NOMO-1 treated with DMSO at 0.1 percent for 48 hours (cell line): ENCODE results near the gene CCDC157.
"Not testable (repeated sequence)": the region's sequence is repeated elsewhere in the genome, so short reads cannot be mapped to it uniquely, and the experiment has no call there.

ENCODE experiments used
- DNase-seq: peaks from one replicate; lab custom pipeline; 2025; ENCODE audit not compliant: unreplicated experiment; lab: John Stamatoyannopoulos, UW

Gene CCDC157

DNA sequence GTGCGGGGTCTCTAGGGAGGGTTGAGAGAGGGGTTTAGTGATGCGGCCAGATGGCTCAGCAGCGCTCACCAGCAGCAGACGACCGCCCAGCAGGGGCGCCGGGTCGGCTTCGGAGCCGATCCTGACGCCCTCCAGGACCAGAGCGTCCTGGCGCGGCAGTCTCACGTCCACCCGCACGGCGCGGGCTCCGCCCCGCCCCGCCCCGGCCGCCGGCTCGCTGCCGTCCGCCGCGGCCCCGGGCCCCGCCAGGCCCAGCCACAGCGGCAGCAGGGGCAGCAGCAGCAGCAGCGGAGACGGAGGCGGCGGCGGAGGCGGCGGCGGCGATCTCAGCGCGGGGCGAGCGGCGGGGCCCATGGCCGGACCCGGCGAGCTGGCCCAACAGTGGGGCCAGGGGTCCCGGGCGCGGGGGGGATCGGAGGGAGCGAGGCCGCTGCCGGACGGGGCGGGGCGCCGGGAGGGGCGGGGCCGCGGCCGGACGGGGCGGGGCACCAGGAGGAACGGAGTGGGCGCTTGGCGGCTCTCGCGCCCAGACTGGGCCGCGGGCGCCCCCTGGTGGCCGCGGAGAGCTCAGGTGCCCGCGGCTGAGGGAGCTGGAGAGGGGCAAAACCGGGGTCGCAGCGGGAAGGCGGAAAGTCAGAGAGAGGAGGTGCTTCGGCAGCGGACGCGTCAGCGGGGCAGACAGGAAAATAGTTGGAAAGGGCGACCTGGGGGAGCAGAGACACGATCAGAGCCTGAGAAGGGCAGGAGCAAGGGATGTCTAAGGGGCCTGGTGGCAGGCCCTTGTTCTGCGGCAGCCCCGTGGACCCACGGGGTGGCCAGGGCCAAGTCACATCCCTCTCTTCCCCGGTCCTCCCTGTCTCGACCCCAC, 30.4 kb downstream of the CCDC157 start, which contains the start of gene RNF215:
TSS of gene RNF215 (minus strand) at position 452 of the 868 bp plus-strand sequence. CDS start at position 354, 98 bp downstream.
- peak; percentile 54 for DNase-seq

GRCh38 chr22:30390974-30391691, 34.3 kb downstream of the CCDC157 start:
- DNase-seq = peak; percentile 48

DNA sequence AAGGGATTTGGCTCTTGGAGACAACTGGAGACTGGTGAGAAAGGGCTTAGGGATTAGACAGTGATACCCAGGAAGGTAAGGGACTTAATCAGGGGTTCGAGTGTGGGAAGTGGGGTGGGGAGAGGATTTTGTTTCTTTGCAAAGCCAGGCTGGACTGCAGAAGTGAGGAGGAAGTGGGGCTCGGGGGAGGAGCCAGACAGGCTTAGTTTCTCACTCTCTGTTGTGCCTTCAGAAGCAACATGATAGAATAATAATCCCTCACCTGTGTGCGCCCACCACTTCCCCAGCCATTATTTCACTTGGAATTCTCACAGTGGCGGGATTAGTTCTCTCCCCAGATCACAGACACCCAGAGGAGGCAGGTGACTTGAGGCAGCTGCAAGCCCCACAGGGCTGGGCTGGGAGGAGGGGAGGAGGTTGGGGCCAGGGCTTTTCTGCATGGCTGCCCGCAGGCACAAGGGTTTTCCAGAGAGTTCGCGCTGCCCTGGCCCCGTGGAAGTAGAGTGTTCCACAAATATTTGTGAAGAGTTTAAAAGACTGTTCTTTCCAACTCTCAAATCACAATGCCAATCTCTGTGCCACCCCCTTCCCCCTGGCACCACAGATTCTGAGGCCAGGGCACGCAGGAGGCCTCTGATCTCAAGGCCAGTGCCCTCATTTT, 36.0 kb downstream of the CCDC157 start:
- DNase-seq = peak; percentile 17

DNA sequence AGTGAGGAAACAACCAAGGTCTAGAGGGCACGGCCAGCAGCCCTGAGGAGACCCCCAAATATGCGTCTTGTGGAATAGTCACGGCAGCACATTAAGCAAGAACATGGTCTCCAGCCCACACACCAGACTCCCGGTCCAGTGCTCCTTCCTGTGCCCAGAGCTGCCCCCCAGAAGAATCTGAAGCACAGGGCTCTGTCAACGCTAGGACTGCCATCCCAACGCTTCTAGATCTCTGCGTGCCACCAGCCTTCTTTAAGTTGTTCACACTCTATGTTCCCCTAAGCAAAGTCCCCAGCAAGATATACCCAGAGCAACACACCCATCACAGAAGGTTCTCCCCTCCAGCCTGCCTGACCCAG, 36.5 kb downstream of the CCDC157 start:
- DNase-seq = no peak

DNA sequence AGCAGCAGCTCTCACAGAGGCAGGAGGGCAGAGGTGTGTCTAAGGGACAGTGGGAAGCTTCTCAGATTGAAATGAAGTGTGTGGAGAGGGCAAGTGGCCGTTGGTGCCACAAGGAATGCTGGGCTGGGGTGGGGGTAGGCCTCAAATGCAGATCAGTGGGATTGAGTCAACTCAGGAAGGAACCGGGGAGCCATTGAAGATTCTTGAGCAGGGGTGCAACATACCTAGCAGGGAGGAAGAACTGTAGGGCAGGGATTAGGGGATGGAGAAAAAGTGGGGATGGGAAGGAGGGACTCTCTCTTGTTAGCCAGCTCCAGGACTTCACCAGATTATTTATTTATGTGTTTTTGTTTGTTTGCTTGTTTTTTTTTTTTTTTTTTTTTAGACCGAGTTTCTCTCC, 37.1 kb downstream of the CCDC157 start:
- DNase-seq = no peak

DNA sequence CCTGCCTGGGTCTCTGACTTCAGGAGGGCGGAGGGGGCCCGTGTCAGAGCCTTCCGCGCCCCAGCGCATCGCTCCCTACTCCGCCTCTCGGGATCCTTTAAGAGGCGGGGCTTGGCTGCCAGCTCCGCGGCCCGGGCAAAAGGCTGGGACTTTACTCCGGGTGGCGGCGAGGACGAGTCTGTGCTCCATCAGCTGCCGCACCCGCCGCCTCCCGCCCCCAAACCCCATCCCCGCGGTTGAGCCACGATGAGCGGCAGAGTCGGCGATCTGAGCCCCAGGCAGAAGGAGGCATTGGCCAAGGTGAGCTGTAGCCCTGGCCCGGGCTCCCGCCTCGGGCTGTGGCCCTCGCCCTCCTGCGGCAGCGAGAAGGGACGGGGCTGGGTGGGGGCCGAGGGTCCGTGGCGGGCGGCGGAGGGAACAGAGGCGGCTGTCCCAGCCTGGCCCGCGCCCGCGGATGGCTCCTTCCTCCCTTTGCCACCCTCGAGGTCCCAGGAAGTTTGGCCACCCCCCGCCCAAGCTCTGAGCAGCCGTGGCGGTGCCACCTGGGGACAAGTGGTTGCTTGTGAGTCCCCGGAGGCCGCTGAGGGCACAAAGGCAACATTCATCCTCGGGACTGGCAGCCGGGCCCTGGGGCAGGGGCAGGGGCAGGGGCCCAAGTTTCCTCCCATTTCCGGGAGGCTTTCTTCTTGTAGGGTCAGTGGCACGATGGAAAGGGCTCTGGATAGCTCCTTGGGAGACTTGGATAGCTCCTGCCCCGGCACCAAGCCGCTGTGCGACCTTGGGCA, 40.3 kb downstream of the CCDC157 start, which contains the start of gene SEC14L2:
TSS of gene SEC14L2 (plus strand) at position 148 of the 785 bp plus-strand sequence. CDS start at position 247, 99 bp downstream.
- no peak for DNase-seq

DNA sequence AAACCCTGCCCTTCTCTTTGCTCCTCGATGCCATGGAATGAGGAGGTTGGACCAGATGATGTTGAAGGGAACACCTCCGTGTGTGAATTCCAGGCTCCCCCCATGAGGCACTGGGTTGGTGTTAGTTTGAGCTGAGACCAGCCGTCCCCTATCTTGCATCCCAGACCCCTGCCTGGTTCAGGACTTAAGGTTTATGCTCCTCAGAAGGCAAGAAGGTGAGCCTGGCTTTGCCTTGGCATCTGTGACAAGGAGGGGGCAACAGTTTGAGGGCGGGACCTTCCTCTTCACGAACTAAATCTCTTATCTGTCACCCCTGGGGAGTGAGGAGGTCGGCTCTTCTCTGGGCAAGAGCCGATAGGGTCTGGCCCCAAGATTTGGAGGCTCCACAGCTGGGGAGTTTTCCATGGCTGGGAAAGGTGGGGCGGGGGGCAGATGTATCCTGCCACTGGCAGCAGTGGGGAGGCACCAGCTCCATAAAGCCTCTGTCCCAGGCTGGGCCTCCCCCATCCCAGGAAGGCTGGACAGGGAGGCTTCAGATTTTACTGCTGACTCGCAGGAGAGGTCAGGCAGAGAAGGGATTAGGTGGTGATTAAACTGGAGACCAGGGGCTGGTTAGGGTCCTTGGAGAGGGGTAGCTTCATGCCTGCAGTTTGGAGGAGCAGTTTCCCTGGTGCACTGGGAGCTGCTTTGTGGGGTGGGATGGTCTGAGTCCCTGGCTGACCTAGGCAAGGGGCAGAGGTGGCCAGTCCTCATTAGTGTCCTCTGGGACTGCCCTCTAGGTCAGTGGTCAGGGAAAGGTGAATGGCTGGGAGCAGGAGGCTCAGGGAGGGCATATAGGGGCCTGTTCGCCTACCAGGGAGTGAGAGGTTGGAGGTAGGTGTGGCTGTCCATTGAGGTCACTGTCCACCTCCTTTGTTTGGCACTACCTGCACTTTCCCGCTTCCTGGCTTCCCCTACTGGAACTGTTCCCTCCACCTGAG, 41.1 kb downstream of the CCDC157 start:
- DNase-seq = no peak

DNA sequence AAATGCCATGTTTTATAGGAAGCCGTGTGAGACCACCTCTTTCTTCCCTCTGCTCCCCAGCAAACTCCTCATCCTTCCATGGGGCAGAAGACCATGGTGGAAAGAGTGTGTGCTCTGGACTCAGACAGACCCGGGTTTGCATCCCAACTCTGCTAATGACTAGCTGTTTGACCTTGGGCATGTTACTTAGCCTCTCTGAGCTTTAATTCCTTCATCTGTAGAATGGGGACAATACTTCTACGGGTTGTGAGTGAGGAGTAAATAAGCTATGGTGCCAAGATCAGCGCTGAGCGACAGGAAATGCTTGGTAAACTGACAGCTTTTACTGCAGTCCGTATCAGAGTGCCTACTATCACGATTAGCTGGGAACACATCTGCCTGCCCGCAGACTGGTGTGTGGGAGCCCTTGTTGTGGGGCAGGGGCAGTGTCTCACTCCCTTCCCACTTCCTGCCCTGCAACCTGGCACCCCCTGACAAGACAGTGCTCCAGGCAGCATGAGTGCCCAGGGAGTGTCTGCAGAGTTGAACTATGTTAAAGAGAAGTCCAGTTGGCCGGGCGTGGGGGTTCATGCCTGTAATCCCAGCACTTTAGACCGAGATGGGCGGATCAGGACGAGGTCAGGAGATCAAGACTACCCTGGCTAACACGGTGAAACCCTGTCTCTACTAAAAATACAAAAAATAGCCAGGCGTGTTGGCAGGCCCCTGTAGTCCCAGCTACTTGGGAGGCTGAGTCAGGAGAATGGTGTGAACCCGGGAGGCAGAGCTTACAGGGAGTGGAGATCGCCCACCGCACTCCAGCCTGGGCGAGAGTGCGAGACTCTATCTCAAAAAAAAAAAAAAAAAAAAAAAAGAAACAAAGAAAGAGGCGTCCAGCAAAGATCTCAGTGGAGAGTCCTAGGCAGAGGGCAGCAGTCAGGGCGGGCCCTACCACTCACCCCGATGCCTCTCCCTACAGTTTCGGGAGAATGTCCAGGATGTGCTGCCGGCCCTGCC, 42.2 kb downstream of the CCDC157 start:
- DNase-seq = no peak

DNA sequence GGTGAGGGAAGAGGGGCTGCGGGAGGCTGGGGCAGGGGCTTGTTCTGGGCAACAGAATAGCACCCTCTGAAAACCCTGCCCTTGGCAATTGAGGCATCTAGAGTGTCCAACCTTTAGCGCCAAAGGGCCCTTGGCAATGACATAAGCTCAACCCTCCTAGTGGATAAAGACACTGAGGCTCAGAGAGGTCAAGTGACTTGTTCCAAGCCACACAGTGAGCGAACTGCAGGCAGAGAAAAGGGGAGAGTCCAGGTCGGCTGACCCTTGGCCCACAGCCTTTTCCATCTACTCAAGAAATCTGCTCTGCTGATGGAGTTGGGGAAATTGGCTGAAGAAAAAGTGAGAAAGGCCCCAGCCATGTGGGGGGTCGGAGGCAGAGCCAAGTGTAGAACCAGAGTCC, 42.9 kb downstream of the CCDC157 start:
- DNase-seq = no peak

GRCh38 chr22:30400159-30400558, 43.4 kb downstream of the CCDC157 start:
- DNase-seq = no peak

- not testable (repeated sequence) for DNase-seq
These were observed 44.2 kb downstream of the CCDC157 start for GRCh38 chr22:30401024-30401423.

DNA sequence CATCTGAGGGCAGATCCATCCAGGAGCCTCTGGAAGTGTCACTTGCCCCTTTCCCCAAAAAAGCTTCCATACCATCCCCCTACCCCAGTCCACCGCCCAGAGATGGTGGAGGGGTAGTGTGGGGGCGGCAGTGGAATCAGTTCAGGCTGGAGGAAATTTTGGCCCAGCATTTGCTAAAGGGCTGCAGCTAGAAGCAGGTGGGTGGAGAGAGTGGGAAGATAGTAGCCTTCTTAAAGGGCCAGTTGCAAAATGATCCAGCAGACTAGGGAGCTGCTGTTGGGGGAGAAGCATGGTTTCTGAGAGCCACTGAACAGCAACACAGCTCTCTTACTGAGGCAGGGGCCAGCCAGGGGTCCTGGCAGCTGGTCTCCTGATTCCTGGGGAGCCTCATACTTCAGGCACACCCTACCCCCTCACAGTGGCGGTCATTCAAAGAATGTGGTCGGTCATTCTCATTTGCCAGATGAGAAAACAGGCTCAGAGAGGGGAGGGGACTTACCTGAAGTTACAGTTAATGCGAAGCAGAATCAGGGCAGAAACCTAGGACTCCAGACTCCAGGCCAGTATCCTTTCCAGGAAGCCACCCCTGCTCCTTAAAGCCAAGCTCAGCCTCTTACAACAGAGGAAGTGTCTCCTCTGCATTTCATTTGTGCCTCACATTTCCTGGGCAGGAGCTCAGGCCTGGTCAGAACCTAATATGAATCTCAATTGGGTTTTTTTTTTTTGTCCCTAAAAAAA, 45.4 kb downstream of the CCDC157 start:
- no peak for DNase-seq

- DNase-seq = not testable (repeated sequence)
These were observed 45.9 kb downstream of the CCDC157 start for GRCh38 chr22:30402766-30403104.

DNA sequence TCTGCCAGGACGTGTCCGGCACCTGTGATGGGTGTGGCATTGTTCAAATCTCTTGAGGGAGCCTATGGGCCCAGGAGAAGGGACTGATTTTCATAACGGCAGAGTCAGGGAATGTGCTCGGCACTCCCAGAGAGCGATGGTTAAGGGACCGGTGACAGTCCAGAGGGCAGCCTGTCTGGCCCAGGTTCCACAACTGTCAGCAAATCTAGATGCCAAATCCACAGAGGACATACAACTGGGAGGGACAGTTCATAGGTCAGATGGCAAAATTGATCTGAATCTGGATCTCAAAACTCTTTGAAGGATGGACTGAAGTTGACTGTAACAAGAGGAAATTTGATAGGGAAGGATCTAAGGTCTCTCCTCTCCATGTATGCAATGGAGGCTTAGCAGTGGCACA, 47.5 kb downstream of the CCDC157 start:
- DNase-seq = no peak

DNA sequence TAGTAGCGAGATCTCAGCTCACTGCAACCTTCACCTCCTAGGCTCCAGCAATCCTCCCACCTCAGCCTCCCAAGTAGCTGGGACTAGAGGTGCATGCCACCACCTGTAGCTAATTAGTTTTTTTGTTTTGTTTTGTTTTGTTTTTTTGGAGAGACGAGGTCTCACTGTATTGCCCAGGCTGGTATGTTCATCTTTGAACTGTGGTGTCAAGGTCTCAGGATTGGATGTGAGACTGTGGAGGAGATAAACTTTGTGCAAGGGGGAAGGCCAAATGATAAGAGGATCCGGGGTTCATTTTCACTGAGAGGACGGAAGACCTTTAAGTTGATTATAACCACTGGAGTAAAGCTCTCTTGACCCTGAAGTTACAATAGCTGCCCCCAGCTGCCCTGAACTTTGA, 48.9 kb downstream of the CCDC157 start:
- DNase-seq = no peak

GRCh38 chr22:30406400-30406799, 49.6 kb downstream of the CCDC157 start:
- no peak for DNase-seq

DNA sequence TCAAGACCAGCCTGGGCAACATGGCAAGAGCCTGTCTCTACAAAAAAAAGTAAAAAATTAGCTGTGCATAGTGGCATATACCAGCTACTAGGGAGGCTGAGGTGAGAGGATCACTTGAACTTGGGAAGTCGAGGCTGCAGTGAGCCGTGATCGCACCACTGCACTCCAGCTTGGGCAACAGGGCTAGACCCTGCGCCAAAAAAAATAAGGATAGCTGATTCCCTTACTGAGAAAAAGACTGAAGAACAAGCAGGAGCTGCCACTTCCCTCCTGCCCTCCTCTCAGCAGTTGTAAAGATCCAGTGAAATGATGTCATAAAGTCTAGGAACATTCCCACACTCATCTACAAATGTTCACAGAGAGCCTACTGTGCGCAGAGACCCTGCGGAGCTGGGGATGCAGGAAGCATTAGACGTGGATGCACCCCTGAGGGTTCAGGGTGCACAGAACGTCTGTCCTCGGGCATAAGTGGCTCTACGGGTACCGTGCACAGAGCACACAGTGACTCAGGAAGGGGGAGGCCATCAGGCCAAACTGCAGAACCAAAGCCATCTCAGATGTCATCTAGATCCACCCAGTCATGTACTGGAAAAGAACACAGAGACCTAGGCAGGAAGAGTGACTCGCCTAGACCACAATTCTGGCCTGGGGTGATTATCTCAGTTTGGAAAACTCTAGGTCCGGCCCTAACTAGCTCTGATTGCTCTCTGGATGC, 51.7 kb downstream of the CCDC157 start:
- DNase-seq = no peak
